Right lobe of liver (tissue), 6 donors: ENCODE results near the gene PAQR6. TPM values are rescaled to one million over a fixed set of nuclear protein-coding genes. Genes with fewer than 3 reads are reported as not detected.

ENCODE experiments used
- ATAC-seq, 4 donors: fragments of 200-7000 bp; cut with Tn5 transposase; one replicate each; pipeline ENCODE4 v1.9.1; 2020; ENCODE audit warnings: mild to moderate bottlenecking in 4 of 4, moderate library complexity in 4 of 4
- DNase-seq, 3 donors: peaks; one replicate each; pipeline ENCODE4 v3.0.0-alpha.2; 2020
- H3K27ac ChIP-seq, 3 donors: fragments of 200-600 bp; one replicate each; pipeline ENCODE4 v1.8.0; 2022
- H3K27me3 ChIP-seq, 2 donors: fragments of 200-600 bp; one replicate each; pipeline ENCODE4 v1.8.0; 2022
- H3K36me3 ChIP-seq, 4 donors: fragments of 200-600 bp; sonication (generic) in 1 of 4; one replicate each; pipeline versions ENCODE4 v1.5.1 to v1.8.0; 2017 to 2022; ENCODE audit warnings: control low read depth in 1 of 4
- H3K4me1 ChIP-seq, 4 donors: fragments of 200-600 bp; sonication (generic) in 1 of 4; one replicate each; pipeline versions ENCODE4 v1.5.1 to v1.8.0; 2017 to 2022; ENCODE audit warnings: control low read depth in 1 of 4
- H3K4me3 ChIP-seq, 3 donors: fragments of 200-600 bp; one replicate each; pipeline ENCODE4 v1.8.0; 2022
- H3K9me3 ChIP-seq, 4 donors: fragments of 200-600 bp; sonication (generic) in 1 of 4; one replicate each; pipeline versions ENCODE4 v1.5.1 to v1.8.0; 2017 to 2022; ENCODE audit warnings: control low read depth in 1 of 4
- POLR2A ChIP-seq: fragments of 450-650 bp; IDR thresholded peaks from one replicate; pipeline ENCODE4 v1.6.1; 2017; ENCODE audit warnings: antibody characterized with exemption, mild to moderate bottlenecking
- WGBS: methylation state at CpG from one replicate; pipeline ENCODE4 v1.1.6; 2018; ENCODE audit warnings: low coverage, low lambda C conversion rate; ENCODE audit not compliant: insufficient coverage; ENCODE audit errors: missing lambda C conversion rate; 5-methylcytosine and 5-hydroxymethylcytosine counted together
- intact Hi-C, 2 donors: fragments of 100-400 bp; cut with DNase I; formaldehyde crosslinking; loops; one replicate each; pipeline versions ENCODE4 v1.11.2 to v1.14.1; 2022
- total RNA-seq, 6 experiments: library from RNA; depleted of rRNA in 2 of 6; stranded (reverse); fragments of >200 nt in 2 of 6; fragmentation: NEBNext Ultra II Directional in 3 of 6; extraction: Animal tissue kit (Norgen Biotek cat#: 25700) in 3 of 6; gene quantifications; one replicate each; pipeline versions ENCODE4 v1.1.0 to v1.2.4, GENCODE V29; 2016 to 2023
- TF ChIP-seq, protein P1 (sequence below), 4 donors: fragments of 200-600 bp in 3 of 4; fragments of 450-650 bp in 1 of 4; IDR thresholded peaks; one replicate each; pipeline versions ENCODE4 v1.5.1 to v1.8.0; 2016 to 2022; ENCODE audit warnings: antibody characterized with exemption in 4 of 4, mild to moderate bottlenecking in 2 of 4
- donor health status: DM: no; HTN: yes; CAD: no.
- donor health status: DM: no; HTN: no; CAD: no.
- donor health status: DM: no; HTN: no; CAD: no.
- donor health status: DM: no; HTN: yes; CAD: no.
- donor health status: DM: no; HTN: yes; CAD: no.

PAQR6 gene
- total RNA-seq, 6 experiments from 2014 or later = 0.43 to 4.0 (median 1.1) TPM

DNA sequence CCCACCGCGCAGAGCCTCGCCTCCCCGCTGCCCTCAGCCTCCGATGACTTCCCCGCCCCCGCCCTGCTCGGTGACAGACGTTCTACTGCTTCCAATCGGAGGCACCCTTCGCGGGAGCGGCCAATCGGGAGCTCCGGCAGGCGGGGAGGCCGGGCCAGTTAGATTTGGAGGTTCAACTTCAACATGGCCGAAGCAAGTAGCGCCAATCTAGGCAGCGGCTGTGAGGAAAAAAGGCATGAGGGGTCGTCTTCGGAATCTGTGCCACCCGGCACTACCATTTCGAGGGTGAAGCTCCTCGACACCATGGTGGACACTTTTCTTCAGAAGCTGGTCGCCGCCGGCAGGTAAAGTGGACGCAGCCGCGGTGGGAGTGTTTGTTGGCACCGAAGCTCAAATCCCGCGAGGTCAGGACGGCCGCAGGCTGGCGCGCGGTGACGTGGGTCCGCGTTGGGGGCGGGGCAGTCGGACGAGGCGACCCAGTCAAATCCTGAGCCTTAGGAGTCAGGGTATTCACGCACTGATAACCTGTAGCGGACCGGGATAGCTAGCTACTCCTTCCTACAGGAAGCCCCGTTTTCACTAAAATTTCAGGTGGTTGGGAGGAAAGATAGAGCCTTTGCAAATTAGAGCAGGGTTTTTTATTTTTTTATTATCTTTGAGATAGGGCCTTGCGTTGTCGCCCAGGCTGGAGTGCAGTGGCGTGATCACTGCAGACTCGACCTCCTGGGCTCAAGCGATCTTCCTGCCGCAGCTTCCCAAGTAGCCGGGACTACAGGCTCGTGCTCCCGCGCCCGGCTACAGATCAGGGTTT, 34.8 kb downstream of the PAQR6 start, which contains the start of gene PMF1:
TSS of gene PMF1 (plus strand) at position 175 of the 811 bp plus-strand sequence. CDS start at position 184, 9 bp downstream.
- H3K27me3 ChIP-seq = no peaks in the 10 kb centered on the region
- intact Hi-C loops = no loop called here
- peaks cover 0 to 21% (median 6%) of the 10 kb centered on the region in 4 donors for H3K36me3 ChIP-seq
- peak; percentile 98 for DNase-seq
- TF ChIP-seq POLR2A = peak; percentile 87
- TF ChIP-seq, protein P1, sequence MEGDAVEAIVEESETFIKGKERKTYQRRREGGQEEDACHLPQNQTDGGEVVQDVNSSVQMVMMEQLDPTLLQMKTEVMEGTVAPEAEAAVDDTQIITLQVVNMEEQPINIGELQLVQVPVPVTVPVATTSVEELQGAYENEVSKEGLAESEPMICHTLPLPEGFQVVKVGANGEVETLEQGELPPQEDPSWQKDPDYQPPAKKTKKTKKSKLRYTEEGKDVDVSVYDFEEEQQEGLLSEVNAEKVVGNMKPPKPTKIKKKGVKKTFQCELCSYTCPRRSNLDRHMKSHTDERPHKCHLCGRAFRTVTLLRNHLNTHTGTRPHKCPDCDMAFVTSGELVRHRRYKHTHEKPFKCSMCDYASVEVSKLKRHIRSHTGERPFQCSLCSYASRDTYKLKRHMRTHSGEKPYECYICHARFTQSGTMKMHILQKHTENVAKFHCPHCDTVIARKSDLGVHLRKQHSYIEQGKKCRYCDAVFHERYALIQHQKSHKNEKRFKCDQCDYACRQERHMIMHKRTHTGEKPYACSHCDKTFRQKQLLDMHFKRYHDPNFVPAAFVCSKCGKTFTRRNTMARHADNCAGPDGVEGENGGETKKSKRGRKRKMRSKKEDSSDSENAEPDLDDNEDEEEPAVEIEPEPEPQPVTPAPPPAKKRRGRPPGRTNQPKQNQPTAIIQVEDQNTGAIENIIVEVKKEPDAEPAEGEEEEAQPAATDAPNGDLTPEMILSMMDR (IDR thresholded peaks at IDR 0.05) = no peak
- peak; percentile 90 to 96 (median 90) for ATAC-seq
- 0% methylated on average over 45 of the region's 61 CpGs for WGBS
- H3K4me1 ChIP-seq = peaks cover 0 to 41% (median 17%) of the 10 kb centered on the region in 4 donors
- H3K27ac ChIP-seq = peak within 1 kb of the TSS; percentile 93 to 98 (median 94)
- H3K4me3 ChIP-seq = peak within 1 kb of the TSS; percentile 54 to 89 (median 64)
- H3K9me3 ChIP-seq = no peaks in the 10 kb centered on the region

DNA sequence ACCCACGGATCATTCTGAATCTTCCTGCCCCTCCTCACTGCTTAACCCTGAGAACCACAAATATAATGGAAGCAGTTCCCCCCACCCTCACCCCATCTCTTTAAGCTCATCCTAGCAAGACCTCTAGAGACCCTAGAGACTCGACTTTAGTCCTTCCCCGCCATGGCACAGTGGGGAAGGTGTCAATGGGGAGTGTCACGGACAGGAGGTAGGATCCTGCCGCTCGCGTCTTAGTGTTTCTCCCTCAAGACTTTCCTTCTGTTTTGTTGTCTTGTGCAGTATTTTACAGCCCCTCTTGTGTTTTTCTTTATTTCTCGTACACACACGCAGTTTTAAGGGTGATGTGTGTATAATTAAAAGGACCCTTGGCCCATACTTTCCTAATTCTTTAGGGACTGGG, 35.7 kb downstream of the PAQR6 start:
- intact Hi-C loops = no loop called here

DNA sequence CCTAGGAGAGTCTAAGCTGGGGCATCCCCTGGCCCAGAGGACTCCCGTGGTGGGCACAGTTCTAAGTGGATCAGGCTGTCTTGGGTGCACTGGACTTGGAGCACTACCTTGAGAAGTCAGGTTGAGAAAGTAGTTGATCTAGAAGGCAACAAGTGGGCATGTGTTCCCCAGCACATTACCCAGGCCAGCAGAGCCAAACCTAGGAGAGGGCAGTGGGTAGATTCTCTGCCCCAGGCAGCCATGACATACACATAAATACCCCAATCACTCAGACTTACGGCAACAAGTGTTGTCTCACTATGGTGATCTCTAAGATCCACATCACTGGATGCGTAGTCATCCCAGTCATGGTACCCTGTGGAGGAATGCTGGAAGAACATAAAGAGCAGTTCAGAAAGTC, 36.6 kb downstream of the PAQR6 start:
- TF ChIP-seq POLR2A = no peak
- TF ChIP-seq, protein P1 (IDR thresholded peaks at IDR 0.05) = no peak
- DNase-seq = no peak
- intact Hi-C loops = no loop called here
- 76% methylated on average over 2 of the region's 3 CpGs for WGBS
- Histone ChIP-seq H3K9me3 (no peaks in the 10 kb centered on the region), H3K4me1 (peaks cover 0 to 30% (median 11%) of the 10 kb centered on the region in 4 donors), H3K27me3 (no peaks in the 10 kb centered on the region), H3K4me3 (no peak overlapping the region), H3K27ac (no peak overlapping the region), H3K36me3 (peaks cover 0 to 33% (median 12%) of the 10 kb centered on the region in 4 donors)
- ATAC-seq = no peak

More for the DNA sequence above, 35.7 kb downstream of the PAQR6 start:
- 73% methylated on average over 5 of the region's 9 CpGs for WGBS
- Histone ChIP-seq H3K27ac (peak overlapping the region; percentile 93 to 98 (median 94)), H3K27me3 (no peaks in the 10 kb centered on the region), H3K36me3 (peaks cover 0 to 25% (median 12%) of the 10 kb centered on the region in 4 donors), H3K4me1 (peaks cover 0 to 32% (median 11%) of the 10 kb centered on the region in 4 donors), H3K9me3 (no peaks in the 10 kb centered on the region), H3K4me3 (peak overlapping the region; percentile 54 to 89 (median 64))
- no peak for DNase-seq
- TF ChIP-seq, protein P1 (IDR thresholded peaks at IDR 0.05) = no peak
- TF ChIP-seq POLR2A = no peak
- ATAC-seq = no peak

DNA sequence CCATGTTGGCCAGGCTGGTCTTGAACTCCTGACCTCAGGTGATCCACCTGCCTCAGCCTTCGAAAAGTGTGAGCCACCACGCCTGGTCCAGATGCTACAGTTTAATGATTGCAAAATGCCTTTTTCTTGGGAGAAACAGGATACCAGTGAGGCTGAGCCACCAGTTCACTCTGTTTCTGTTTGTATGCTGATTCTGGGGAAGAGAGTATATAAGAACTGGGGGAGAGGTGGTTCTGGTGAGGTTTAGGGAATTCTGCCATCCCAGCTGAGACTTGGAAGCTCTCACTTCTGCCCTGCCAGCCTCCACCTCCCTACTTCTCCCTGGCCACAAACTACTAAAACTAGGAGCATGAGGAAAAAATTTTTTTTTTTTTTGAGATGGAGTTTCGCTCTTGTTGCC, 43.2 kb downstream of the PAQR6 start:
- TF ChIP-seq POLR2A = no peak
- TF ChIP-seq, protein P1 (IDR thresholded peaks at IDR 0.05) = no peak
- Histone ChIP-seq H3K9me3 (no peaks in the 10 kb centered on the region), H3K36me3 (peaks cover 0 to 45% (median 12%) of the 10 kb centered on the region in 4 donors), H3K27ac (no peak overlapping the region), H3K27me3 (no peaks in the 10 kb centered on the region), H3K4me1 (peaks cover 0 to 8% (median 0%) of the 10 kb centered on the region in 4 donors), H3K4me3 (no peak overlapping the region)
- DNase-seq = no peak
- WGBS = 61% methylated on average over 2 of the region's 3 CpGs
- intact Hi-C loops = no loop called here
- ATAC-seq = no peak
